Epithelial cell of esophagus (primary cell): ENCODE data around the gene EHMT2.

ENCODE experiments used
- DNase-seq: peaks from one replicate; pipeline ENCODE4 v3.0.0; 2010; ENCODE audit warnings: low read depth
- H3K4me3 ChIP-seq: 2 replicates; pipeline ENCODE4 v1.5.1; 2011; ENCODE audit warnings: mild to moderate bottlenecking, low read length, control low read depth
- CTCF ChIP-seq: IDR thresholded peaks from 2 replicates; pipeline ENCODE4 v1.5.1; 2011; ENCODE audit warnings: low read depth, mild to moderate bottlenecking, low read length, control low read depth, inconsistent platforms; ENCODE audit not compliant: insufficient read depth; ENCODE audit errors: missing control alignments

The EHMT2 gene

GRCh38 chr6:31906122-31906521, 8.6 kb upstream of the EHMT2 start:
- no peak for DNase-seq
- no peak for TF ChIP-seq CTCF

GRCh38 chr6:31905041-31905440, 7.5 kb upstream of the EHMT2 start:
- no peak for DNase-seq
- H3K4me3 ChIP-seq: no peak overlapping the region
- no peak for TF ChIP-seq CTCF

More at GRCh38 chr6:31906122-31906521, 8.6 kb upstream of the EHMT2 start:
- H3K4me3 ChIP-seq: no peak overlapping the region

DNA sequence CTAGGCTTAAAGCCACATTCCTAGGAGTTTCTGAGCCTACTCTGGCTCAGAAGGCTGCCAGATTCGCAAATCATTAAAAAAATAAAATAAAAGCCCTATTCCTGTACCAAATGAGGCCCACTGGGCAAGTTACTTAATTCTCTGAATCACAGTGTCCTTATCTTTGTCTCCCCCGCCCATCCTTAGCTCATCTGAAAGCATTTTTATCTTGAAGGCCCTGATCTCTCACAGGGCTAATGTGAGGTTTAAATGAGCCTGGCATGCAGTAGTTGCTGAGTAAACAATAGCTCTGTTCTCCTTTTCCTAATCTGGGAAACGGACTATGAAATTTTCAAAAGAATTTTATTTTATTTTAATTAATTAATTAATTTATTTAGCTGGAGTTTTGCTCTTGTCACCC, 6.5 kb upstream of the EHMT2 start:
- no peak for DNase-seq
- no peak overlapping the region for H3K4me3 ChIP-seq
- no peak for TF ChIP-seq CTCF

DNA sequence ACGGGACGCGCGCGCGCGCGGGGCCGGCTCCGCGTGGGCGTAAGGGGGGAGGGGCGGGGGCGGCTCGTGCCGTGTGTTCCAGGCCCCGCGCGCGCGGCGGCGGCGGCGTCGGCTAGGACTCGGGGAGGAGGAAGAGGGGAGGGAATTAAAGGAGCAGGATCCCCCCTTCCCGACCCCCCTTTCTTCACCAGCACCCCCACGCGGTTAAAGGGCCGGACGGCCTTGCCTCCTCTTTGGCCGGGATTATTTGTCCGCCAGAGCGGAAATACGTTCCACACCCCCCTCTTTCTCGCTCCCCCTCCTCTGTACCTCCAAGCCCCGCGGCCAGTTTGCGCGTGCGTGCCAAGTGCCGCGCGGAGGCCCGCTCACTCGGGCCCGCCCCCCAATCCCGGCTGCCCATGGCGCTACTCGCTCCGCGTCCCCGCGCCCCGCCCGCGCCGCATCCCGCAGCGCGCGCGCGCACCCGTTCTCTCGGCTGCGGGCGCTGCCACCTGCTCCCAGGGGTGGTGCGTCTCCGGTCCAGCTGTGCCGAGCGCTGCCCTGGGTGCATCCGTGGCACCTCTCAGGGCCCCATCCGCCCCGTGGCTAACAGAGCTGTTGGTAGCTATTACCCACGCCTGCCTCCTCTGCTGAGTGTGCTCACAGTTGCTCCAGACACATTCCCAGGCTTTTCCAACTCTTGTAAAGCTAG, 4.6 kb upstream of the EHMT2 start, which contains the start of gene ZBTB12:
Gene ZBTB12, minus strand, starts transcription at position 134 of the 691 bp plus-strand sequence. CDS start 781 bp downstream, outside the sequence.
- TF ChIP-seq CTCF: no peak
- DNase-seq: peak; percentile 89
- H3K4me3 ChIP-seq: peak within 1 kb of the TSS; percentile 54

GRCh38 chr6:31901415-31901952, 4.0 kb upstream of the EHMT2 start:
- peak; percentile 38 for DNase-seq
- peak overlapping the region; percentile 54 for H3K4me3 ChIP-seq
- no peak for TF ChIP-seq CTCF

GRCh38 chr6:31900917-31901414, 3.5 kb upstream of the EHMT2 start:
- peak overlapping the region; percentile 54 for H3K4me3 ChIP-seq
- peak; percentile 29 for DNase-seq
- TF ChIP-seq CTCF: no peak
